ENCODE data around the gene ABLIM1. TPM values are rescaled to one million over a fixed set of nuclear protein-coding genes. Genes with fewer than 3 reads are reported as not detected.

The ABLIM1 gene
- total RNA-seq, 1 donor from 2014 or later, result 76.9 TPM

- ChIA-PET POLR2A (no interaction called here), CTCF (interaction anchor here (1.3 kb wide), 1 partner anchor 11 kb away, joined by 3 read pairs; no protein-coding TSS in a partner anchor)
- Mint-ChIP-seq H3K27ac (no peak overlapping the region), H3K4me3 (no peak overlapping the region), H3K4me1 (no peaks in the 10 kb centered on the region), H3K9me3 (no peaks in the 10 kb centered on the region), H3K36me3 (ENCODE audit: low read depth) (no peaks in the 10 kb centered on the region), H3K27me3 (no peaks in the 10 kb centered on the region)
- ATAC-seq (ENCODE audit: low read depth) (no peak), DNase-seq (no peak)
- intact Hi-C loops (cut with micrococcal nuclease), result no loop called here
- TF ChIP-seq, protein P1, sequence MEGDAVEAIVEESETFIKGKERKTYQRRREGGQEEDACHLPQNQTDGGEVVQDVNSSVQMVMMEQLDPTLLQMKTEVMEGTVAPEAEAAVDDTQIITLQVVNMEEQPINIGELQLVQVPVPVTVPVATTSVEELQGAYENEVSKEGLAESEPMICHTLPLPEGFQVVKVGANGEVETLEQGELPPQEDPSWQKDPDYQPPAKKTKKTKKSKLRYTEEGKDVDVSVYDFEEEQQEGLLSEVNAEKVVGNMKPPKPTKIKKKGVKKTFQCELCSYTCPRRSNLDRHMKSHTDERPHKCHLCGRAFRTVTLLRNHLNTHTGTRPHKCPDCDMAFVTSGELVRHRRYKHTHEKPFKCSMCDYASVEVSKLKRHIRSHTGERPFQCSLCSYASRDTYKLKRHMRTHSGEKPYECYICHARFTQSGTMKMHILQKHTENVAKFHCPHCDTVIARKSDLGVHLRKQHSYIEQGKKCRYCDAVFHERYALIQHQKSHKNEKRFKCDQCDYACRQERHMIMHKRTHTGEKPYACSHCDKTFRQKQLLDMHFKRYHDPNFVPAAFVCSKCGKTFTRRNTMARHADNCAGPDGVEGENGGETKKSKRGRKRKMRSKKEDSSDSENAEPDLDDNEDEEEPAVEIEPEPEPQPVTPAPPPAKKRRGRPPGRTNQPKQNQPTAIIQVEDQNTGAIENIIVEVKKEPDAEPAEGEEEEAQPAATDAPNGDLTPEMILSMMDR (IDR thresholded peaks at IDR 0.05), result no peak
Measured at GRCh38 chr10:114576716-114577115, 81.4 kb downstream of the ABLIM1 start.

DNA sequence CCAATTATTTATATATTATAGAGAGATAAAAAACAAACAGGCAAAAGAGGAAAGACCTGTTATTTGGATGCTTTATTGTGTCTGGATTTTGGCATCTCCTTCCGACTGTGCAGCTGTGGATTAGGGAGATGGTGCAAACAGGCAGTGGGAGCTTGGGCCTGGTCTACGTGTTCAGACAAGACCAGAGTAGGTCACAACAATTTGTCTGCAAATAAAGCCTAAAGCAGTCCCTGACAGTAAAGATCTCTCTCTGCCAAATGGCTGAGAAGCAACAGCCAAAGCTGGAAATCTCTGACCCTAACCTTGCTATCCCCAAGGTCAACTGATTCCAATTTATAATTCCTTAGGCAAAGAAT lies 82.0 kb downstream of the ABLIM1 start:
- H3K4me1 Mint-ChIP-seq, result no peaks in the 10 kb centered on the region

DNA sequence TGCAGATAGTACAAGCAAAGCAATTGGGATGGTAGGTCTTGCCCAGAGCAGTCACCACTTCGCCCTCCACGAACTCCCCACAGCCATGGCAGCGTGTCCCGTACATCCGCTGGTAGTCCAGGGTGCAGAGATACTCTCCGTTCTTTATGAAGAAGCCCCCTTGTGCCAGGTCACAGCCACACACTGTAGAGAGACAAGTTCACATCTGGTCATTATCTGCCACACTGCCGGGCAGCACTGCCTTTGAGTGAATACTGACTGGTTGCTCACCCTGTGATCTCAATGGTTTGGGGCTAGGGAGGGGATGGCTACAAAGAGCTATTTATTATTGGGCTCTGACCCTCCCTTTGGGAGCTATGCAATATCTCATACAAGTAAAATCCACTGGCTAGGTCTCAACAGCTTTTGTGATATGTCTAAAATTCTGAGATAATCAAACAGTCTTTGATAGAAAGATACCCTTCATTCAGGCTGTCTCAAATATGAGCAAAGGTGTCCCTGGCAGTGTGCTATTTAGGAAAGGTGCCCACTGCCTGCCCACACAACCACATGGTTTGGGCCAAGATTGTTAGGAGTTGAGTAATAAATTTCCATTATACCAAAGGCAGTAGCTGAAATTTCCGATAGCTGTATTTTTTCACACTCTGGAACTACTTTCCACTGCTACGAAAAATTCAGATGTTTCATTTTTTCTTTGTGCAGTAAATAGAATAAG lies 82.5 kb downstream of the ABLIM1 start:
- TF ChIP-seq, protein P1 (IDR thresholded peaks at IDR 0.05), result no peak
- H3K4me1 Mint-ChIP-seq, result no peaks in the 10 kb centered on the region
- H3K36me3 Mint-ChIP-seq (ENCODE audit: low read depth), result no peaks in the 10 kb centered on the region
- H3K9me3 Mint-ChIP-seq, result no peaks in the 10 kb centered on the region
- ATAC-seq (ENCODE audit: low read depth) (no peak), DNase-seq (no peak)
- CTCF ChIA-PET, result no interaction called here
- H3K27ac Mint-ChIP-seq, result no peak overlapping the region
- POLR2A ChIA-PET, result no interaction called here
- no peaks in the 10 kb centered on the region for H3K27me3 Mint-ChIP-seq
- intact Hi-C loops (cut with micrococcal nuclease), result no loop called here
- H3K4me3 Mint-ChIP-seq, result no peak overlapping the region

More for the DNA sequence above, 82.0 kb downstream of the ABLIM1 start:
- Mint-ChIP-seq H3K27ac (no peak overlapping the region), H3K4me3 (no peak overlapping the region), H3K36me3 (ENCODE audit: low read depth) (no peaks in the 10 kb centered on the region), H3K9me3 (no peaks in the 10 kb centered on the region), H3K27me3 (no peaks in the 10 kb centered on the region)
- ATAC-seq (ENCODE audit: low read depth), result no peak
- TF ChIP-seq, protein P1 (IDR thresholded peaks at IDR 0.05), result no peak
- ChIA-PET POLR2A (no interaction called here), CTCF (no interaction called here)
- intact Hi-C loops (cut with micrococcal nuclease), result no loop called here
- no peak for DNase-seq

- Mint-ChIP-seq H3K9me3 (no peaks in the 10 kb centered on the region), H3K4me1 (no peaks in the 10 kb centered on the region), H3K36me3 (ENCODE audit: low read depth) (no peaks in the 10 kb centered on the region), H3K4me3 (no peak overlapping the region), H3K27me3 (no peaks in the 10 kb centered on the region), H3K27ac (no peak overlapping the region)
- no peak for ATAC-seq (ENCODE audit: low read depth)
- ChIA-PET POLR2A (no interaction called here), CTCF (no interaction called here)
- intact Hi-C loops (cut with micrococcal nuclease), result no loop called here
- TF ChIP-seq, protein P1 (IDR thresholded peaks at IDR 0.05), result no peak
- DNase-seq, result no peak
Measured at GRCh38 chr10:114573330-114574045, 84.6 kb downstream of the ABLIM1 start.

DNA sequence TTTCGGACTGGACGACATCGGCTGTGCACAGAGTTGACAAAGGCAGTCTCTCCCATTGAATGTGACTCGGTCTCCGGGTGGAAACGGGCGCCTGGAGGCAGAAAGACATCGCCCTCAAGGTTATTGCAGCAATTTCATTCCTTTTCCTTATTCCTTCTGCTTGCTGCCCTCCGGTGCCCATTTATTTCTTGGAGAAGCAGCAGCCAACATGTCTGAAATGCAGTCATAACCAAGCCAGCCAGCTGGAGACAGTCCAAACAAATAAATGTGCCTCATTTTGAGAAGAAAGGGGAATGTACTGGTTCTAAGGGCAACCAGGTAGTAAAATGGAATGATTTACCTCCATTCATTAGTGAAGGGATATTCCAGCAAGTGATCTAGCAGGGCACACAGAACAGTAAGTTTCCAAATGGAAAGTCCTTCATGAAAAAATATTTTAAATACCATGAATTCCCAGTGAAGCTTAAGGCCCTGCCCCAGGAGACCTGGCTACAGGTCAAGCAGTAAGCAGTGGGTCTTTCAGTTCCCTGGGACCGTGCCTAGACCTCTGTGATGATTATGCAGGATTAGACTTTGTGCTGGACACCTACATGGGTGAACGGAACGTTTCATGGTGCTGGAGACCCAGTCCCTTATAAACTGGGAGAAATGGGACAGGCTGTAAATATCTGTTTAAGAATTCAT lies 86.6 kb downstream of the ABLIM1 start:
- Mint-ChIP-seq H3K9me3 (no peaks in the 10 kb centered on the region), H3K27me3 (no peaks in the 10 kb centered on the region), H3K4me1 (no peaks in the 10 kb centered on the region), H3K4me3 (no peak overlapping the region), H3K36me3 (ENCODE audit: low read depth) (no peaks in the 10 kb centered on the region), H3K27ac (no peak overlapping the region)
- no peak for ATAC-seq (ENCODE audit: low read depth)
- ChIA-PET POLR2A (no interaction called here), CTCF (interaction anchor here (1.2 kb wide), 1 partner anchor 100 kb away, joined by 3 read pairs; no protein-coding TSS in a partner anchor)
- DNase-seq, result no peak
- TF ChIP-seq, protein P1 (IDR thresholded peaks at IDR 0.05), result no peak
- intact Hi-C loops (cut with micrococcal nuclease), result no loop called here
